Activated CD8-positive, alpha-beta memory T cell treated with anti-CD3 and anti-CD28 coated beads for 1 hour (primary cell): ENCODE data around the gene PADI4.

Source experiments
- DNase-seq, 2 donors: peaks; one replicate each; pipeline ENCODE4 v3.0.0-alpha.2; 2020; ENCODE audit warnings: low read depth in 1 of 2; ENCODE audit errors: extremely low read depth in 1 of 2

The PADI4 gene

DNA sequence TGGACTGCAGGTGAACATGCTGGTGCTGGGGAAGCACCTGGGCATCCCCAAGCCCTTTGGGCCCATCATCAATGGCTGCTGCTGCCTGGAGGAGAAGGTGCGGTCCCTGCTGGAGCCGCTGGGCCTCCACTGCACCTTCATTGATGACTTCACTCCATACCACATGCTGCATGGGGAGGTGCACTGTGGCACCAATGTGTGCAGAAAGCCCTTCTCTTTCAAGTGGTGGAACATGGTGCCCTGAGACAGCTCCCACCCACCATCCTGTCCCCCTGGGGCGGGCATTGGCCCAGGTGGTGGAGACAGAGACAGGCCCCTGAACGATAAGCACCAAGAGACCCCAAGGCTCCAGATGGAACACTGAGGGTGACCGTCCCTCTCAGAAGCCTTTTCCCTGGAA is 25.2 kb upstream of the PADI4 start:
- no peak for DNase-seq

DNA sequence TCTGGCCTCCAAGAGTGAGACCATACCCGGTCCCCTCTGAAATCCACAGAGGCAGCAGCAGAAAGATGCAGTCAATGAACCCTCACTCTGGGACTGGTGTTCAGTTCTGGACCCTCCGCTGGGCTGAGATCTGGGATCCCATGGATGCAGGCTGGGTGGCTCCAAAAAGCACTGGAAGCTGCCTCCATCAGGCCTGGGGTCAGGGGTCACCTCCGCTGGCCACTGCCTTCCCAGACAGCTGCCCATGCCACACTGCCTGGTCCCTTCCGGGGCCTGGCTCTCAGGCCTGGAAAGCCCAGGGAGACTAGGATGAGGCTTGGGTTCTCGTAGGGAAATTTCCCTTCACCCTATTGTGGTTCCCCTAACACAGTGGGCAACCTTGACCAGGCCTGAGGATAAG is 21.4 kb upstream of the PADI4 start:
- DNase-seq = no peak

DNA sequence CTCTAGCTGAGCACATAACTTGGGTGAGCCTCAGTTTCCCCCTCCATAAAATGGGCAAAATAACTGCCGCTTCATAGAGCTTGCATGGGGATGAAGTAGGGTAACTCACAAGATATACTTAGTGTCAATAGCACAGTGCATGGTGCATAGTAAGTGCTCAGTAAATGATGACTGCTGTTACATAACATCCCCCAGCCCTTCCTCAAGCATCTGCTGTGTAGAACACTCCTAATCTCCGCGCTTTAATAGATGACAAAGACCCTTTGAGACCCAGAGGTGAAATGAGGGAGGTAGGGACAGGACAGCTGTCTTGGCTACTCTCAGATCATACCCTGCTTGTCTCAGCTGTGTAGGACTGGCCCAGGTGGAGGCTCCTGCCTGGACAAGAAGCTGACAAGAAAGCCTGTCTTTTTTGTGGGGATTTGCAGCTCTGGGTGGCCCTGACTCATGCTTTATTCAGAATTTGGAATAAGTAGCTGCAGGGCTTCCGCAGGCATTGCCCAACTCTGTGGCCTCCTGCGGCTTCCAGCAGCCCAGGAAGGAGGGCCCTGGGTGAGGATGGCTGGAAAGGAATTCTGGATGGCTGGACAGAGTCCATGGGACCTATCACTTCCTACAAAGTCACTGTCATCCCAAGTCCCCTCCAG is 20.7 kb upstream of the PADI4 start:
- DNase-seq = no peak

DNA sequence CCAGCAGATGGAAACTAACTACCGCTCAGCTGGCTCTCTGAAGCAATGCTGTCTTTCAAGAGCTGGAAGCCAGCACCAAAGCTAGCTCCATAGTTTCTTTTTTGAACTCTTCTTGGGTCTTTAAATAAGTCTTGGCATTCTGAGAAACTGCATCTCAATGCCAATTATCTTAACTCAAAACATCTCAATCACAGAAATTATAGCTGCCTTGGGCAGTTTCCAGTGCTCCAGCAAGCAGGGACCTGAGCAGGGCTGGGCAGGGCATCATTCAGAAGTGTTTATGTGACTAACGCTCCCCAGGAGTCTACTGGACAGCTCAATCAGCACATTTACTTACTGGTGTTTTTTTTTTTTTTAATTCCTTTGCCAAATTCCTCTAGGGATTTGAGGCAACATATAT is 18.3 kb upstream of the PADI4 start:
- DNase-seq = no peak

DNA sequence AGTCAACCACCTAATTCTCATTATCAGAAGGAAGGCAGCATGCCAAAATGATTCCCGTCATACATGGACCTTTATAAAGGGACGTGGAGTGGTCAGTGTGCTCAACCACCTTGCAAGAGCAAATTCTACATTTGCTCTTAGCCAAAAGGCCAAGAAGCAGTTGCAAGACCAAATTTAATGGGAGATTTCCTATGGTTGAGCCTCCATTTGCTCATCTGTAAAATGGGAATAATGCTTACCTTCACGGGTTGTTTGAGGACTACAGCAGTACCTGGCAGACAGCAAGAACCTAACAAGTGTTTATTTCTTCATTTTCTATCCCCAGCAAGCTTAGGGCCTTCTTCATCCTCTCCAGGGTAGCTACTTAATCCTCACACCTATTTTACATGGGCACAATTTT is 17.4 kb upstream of the PADI4 start:
- no peak for DNase-seq

DNA sequence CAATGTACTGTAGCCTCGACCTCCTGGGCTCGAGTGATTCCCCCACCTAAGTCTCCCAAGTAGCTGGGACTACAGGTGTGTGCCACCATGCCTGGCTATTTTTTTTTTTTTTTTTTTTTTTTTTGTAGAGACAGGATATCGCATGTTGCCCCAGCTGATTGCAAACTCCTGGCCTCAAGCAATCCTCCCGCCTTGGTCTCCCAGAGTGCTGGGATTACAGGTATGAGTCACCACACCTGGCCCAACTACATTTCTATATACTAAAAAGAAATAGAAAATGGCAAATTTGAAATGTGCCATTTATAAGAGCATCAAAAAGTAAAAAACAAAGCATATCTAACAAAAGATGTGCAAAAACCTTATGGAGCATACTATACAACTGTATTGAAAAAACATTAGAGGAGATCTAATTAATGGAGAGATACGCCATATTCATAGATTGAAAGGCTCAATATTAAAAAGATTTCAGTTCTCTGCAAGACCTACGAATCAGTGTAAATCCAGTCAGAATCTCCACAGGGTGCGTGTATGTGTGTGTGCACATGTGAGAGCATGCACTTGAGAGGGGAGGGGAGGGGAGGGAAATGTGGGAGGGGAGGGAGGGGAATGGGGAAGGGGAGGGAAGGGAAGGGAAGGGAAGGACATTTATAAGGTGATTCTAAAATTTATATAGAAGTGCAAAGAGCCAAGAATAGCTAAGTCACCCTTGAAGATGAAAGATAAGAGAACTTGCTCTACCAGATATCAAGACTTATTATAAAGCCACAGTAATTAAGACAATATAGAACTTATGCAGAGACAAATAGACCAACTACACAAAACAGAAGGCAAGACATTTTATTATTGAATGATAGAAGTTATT is 15.5 kb upstream of the PADI4 start:
- DNase-seq = no peak

DNA sequence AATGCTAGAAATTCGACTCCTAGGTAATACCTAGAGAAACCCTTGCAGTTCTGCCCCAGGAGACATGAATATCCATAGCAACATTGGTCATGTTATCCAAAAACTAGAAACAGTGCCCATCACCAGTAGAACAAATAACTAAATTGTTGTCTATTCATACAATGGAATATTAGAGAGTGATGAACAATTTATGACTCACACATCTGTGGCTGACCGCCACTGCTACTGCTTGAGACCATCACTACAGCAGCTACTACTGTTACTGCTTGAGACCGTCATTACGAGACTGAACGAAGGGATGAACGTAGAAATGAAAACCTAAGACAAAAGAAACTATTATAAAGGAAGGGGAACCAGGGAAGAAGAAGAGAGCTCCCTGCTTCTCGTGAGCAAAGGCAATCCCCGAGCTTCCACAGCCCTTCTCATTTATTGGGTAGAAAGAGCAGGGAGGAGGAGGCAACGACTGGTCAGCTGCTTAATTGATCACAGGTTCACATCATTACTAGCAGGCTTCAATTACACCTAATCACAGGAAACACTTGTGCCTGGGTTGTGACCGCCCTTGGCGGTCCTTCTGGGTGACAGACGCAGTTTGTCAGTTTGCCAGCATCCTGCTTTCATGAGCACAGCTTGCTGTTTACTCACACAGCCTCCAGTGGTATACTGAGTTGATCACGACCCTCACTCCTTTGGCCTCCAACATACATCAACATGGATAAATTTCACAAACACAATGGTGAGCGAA is 14.1 kb upstream of the PADI4 start:
- no peak for DNase-seq

DNA sequence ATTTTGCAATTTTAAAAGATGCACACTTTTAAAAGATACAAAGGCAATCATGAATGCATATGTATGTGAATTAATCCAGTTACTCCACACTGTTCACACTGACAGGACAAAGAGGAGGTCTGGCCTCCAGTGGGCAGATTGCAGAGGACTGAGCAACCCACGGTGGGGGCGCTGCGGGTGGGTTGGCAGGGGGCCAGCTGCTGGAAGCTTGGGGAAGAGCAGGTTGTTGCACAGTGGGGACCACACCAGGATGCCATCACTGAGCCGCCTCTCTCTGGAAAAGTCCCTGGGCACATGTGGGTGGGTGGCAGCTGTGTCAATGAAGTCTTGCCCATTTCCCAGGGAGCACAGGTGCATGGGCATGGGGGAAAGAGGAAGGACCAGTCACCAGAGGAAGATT is 12.7 kb upstream of the PADI4 start:
- no peak for DNase-seq

DNA sequence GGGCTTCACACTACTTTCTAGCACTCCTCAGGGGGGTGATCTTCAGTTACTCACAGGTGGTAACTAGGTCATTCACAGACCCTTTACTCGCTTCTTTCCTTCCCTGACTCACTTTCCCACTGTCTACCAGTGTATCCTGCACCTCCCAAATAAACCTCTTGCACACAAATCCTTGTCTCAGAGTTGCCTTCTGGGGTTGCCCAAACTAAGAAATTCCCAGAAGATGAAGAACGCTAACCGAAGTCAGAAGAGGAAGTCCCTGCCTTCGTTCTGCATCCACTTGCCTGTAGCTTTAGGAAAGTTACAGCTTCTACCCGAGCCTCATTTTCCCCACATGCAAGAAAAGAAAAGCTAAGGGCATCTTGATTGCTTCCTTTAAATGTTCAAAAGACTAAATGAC is 11.9 kb upstream of the PADI4 start:
- DNase-seq = no peak

DNA sequence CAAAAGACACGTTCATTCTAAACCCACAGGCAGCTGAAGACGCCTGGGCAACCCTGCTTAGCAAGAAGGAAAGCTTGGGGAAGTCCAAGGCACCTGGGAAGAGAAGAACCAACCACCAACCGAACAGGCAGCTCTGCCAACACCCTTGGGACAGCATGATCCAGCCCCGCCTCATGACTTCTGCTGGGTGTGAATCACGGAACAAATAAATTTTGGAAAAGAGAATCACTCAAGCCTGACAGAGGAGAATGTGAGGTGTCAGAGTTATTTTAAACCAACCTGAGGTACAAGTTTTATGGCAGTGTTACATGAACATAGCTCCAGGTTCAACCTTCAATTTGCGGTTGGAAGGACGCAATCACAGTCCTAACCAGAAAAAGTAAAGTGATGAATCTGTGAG is 10.0 kb upstream of the PADI4 start:
- no peak for DNase-seq

DNA sequence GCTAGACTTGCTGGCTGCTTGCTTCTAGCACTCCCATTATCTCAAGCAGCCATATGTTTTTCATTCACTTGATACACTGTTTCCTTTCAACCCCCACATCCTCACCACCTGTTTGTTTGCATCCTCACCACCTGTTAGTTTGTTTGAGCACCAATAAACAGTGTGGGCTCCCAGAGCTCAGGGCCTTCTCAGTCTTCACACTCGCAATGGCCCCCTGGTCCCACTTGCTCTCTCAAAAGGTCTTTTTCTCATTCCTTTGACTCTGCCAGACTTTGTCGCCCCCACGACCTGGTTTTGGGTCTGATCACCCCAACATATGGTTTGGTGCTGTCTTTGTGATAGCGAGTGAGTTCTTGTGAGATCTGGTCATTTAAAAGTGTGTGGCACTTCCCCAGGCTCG is 6.2 kb upstream of the PADI4 start:
- DNase-seq = no peak

DNA sequence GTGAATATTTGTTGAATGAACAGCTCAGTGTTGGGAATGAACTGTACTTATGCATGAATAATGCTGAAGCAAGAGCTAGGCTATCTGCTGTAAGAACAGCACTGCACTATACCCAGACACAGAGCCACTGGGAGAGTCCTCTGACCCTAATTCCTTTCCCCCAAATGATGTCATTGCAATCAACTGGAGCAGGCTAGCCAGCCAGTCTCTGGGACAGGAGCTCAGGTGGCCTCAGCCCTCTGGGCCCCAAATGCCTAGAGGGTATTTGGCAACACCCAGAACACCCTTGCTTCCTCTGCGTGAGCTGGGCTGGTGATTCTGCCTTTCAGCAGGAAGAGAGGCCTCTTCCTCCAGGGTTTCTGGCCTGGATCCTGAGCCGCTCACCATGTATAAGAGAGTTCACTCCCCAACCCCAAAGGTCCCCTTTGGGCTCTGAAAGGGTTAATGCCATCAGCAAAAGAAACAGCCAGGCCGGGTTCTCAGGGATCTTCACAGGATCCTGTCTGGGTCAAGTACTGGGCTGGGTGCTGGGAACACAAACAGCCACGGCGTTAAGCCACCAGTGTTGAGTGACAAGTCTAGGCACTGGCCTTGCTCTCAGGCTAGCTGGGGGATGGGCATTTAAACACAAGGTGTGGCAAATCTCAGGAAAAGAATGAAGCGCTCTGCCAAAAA is 3.7 kb upstream of the PADI4 start:
- DNase-seq = no peak

DNA sequence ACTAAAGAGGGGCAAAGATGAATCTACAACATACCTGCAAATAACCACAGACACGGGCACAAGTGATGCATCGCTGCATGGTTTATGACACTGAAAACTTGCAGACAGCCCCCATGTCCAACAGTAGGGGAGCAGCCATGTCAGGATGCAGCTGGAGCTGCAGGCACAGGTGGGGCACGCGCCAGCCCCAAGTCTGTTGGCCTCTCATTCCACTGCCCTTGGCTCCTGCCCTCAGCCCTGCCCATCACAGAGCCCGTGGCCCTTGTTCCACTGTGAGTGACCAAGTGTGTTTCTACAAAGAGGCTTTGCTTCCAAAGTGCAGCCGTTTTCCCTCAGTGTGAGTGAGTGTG is 3.2 kb upstream of the PADI4 start:
- no peak for DNase-seq

DNA sequence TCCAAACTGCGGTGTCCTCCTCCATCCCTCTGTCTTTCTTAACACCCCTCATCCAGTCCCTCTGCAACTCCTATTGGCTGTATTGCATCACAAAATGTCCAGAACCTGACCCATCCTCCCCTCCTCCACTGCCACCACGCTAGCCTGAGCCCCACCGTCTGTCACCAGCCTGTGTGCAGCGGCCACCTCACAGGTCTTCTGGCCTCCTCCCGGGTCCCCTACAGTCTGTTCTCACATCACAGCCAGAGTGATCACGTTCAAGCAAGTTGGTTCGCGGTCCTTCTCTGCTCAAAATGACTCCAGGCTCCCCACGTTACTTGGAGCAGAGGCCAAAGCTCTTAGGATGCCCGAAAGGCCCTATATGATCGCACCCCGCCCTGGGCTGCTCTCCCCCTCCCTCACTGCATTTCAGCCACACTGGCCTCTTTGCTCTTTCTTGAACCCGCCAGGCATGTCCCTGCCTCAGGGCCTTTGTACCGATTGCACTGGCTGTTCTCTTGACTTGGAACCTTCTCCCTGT is 2.4 kb upstream of the PADI4 start:
- DNase-seq = no peak

DNA sequence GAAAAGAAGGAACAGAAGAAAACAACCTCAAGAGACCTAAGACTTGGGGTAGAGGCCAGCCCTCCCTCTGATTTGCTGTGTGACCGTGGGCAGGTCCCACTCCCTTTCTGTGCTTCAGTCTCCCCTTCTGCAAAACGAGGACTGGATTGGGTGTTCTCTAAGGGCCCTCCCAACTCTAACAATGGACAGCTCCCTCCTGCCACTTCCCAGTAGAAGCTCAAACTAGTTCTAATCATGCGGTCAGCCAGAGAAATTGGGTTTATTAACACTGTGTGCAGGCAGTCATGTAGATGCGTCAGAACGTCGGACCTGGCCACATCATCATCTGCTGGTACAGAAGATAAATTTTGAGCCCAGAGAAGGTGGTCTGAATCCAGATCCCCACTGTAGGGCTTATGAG is 1.6 kb upstream of the PADI4 start:
- no peak for DNase-seq

DNA sequence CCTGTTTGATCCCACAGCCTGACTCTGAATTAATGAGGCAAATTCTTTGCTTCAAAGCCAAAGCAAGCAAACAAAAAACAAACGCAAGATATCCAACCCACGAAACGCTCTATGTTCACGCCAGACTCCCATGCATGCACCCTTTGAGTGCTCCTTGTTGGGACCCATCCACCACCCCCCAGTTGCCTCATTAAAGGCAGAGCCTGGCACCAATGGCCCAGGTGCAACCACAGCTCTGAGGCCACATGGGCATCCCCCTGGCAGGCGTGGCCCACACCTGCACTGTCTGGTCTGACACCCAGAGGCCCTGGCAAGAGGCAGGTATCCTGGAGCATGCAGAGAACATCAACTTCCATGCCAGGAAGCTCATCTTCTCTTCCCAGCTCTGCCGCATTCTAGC is 1.1 kb upstream of the PADI4 start:
- DNase-seq = no peak

DNA sequence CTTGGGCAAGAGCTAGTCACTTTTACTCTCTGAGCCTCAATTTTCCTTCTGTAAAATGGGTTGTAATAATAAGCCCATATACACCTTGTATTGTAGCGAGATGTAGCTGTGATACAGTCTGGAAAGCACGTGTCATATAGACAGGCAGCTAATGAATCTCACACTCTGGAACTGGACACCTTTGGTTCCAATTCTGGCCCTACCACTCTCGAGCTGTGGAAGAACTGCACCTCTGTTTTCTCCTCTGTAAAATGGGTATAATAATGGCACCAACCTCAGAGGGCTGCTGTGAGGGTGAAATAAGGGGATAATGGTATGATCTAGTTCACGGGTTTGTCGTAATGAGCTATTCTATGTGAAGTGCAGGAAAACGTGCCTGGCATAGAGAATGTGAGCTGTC is 668 bp upstream of the PADI4 start:
- DNase-seq = no peak

DNA sequence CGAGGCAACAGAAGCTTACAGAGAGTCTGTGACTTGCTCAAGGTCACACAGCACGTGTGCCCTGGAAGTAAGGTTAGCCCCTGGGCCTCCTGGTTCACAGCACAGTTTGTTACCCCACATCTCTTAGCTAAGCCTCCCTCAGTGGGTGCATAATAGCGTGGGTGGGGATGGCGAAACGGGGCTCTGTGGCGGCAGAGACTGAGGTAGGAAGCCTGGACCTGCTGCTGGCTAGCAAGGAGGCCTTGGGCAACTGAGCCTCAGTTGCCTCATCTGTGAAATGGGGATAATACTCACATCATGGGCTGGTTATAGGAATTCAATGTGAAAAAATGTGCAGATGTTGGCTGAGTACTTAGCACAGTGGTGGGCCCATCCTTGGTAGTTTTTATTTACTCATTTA is 596 bp downstream of the PADI4 start:
- DNase-seq = no peak

DNA sequence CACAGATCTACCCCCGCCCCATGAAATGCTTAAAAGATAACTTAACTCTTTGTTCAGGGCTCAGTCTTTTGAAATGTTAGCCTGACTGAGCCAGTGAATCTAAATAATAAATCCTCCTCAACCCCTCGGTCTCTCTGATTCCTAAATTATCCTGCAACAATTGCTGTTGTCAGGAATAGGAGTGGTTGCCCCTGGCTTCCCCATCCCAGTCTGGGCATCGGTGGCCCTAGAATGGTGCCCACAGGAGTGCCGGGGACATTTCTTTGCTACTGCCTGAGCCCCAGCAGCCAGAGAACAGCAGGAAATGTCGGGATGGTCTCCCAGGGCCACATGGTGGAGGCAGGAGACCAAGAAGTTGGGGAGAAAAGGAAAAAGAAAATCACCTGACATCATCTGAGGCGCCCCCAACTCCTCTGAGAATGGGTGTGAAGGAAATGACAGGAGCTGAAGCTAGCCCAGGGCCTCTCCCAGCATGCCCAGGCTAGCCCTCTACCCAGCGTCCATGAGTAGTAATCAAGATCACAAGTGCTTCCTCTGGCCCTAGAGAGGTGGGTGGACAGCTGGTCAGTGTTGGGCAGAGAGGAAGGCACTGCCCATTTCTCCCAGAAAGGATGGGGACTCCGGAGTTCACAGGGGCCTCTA is 1.6 kb downstream of the PADI4 start:
- no peak for DNase-seq

DNA sequence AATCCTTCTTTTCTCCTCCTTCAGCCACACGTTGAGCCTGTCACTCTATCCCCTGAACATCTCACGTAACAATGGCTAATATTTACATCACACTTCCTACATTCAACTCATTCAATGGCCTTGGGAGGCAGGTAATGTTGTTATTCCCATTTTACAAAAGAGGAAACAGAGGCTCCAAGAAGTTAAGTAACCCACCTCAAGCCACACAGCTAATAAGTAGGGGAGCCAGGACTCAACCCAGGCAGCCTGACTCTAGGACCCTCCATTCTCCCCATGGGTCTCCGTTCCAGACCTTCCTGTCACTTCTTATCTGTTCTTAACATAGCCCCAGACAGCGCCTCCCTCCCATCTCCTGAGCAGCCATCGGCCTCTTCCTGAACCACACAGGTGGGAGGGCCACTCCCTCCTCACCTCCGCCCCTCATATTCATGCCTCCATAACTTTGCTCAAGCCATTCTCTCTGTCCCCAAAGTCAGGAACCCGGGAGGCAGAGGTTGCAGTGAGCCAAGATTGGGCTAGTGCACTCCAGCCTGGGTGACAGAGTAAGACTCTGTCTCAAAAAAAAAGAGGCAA is 2.2 kb downstream of the PADI4 start:
- DNase-seq = no peak
